Neural cell (in vitro differentiated cells): ENCODE measurements around the gene SYT11. TPM values are rescaled to one million over a fixed set of nuclear protein-coding genes. Genes with fewer than 3 reads are reported as not detected.
"Not testable (repeated sequence)": the region's sequence is repeated elsewhere in the genome, so short reads cannot be mapped to it uniquely, and the experiment has no call there.

Source experiments
- H2AFZ ChIP-seq: fragments of 200-600, 300-800 bp; sonication (generic), shearing (Covaris generic); 2 replicates; pipeline ENCODE4 v1.6.0; 2014; ENCODE audit warnings: low read depth, mild to moderate bottlenecking, antibody characterized with exemption, low read length, moderate library complexity
- H3F3A ChIP-seq: fragments of 200-600 bp; shearing (Covaris generic); 2 replicates; pipeline ENCODE4 v1.6.1; 2016; ENCODE audit warnings: mild to moderate bottlenecking, moderate library complexity, mixed read lengths, antibody characterized with exemption, low read length; ENCODE audit not compliant: insufficient read depth, poor library complexity, severe bottlenecking
- H3K27ac ChIP-seq: fragments of 200-600, 300-800 bp; sonication (generic), shearing (Covaris generic); 2 replicates; pipeline ENCODE4 v1.5.1; 2014; ENCODE audit warnings: mild to moderate bottlenecking, low read length, moderate library complexity
- H3K27me3 ChIP-seq: fragments of 300-800, 200-600 bp; sonication (generic), shearing (Covaris generic); 2 replicates; pipeline ENCODE4 v1.6.0; 2014; ENCODE audit warnings: mild to moderate bottlenecking, low read depth, low read length, moderate library complexity; ENCODE audit not compliant: insufficient read depth
- H3K36me3 ChIP-seq: fragments of 300-800, 200-600 bp; sonication (generic), shearing (Covaris generic); 2 replicates; pipeline ENCODE4 v1.5.1; 2014; ENCODE audit warnings: mild to moderate bottlenecking, antibody characterized with exemption, low read length, moderate library complexity; ENCODE audit not compliant: insufficient read depth
- H3K4me2 ChIP-seq: fragments of 300-800, 200-600 bp; sonication (generic), shearing (Covaris generic); 2 replicates; pipeline ENCODE4 v1.6.0; 2014; ENCODE audit warnings: mild to moderate bottlenecking, low read length
- H3K4me3 ChIP-seq: fragments of 300-800, 200-600 bp; sonication (generic), shearing (Covaris generic); 2 replicates; pipeline ENCODE4 v1.5.1; 2014; ENCODE audit warnings: mild to moderate bottlenecking, low read length, moderate library complexity
- H3K79me2 ChIP-seq: fragments of 200-600 bp; shearing (Covaris generic); replicated peaks from 2 replicates; pipeline ENCODE4 v1.6.0; 2014; ENCODE audit warnings: mild to moderate bottlenecking, low read length, moderate library complexity; ENCODE audit not compliant: insufficient read depth
- H3K9ac ChIP-seq: fragments of 300-800, 200-600 bp; sonication (generic), shearing (Covaris generic); 2 replicates; pipeline ENCODE4 v1.6.1; 2016; ENCODE audit warnings: mild to moderate bottlenecking, low read length, mixed read lengths
- H3K9me2 ChIP-seq: fragments of 200-600 bp; shearing (Covaris generic); 2 replicates; pipeline ENCODE4 v1.6.1; 2016; ENCODE audit warnings: mild to moderate bottlenecking, low read length, mixed read lengths; ENCODE audit not compliant: insufficient read depth
- H3K9me3 ChIP-seq: fragments of 200-600, 300-800 bp; sonication (generic), shearing (Covaris generic); 2 replicates; pipeline ENCODE4 v1.6.1; 2016; ENCODE audit warnings: mild to moderate bottlenecking, mixed run types, low read length, moderate library complexity, mixed read lengths
- H4K20me1 ChIP-seq: fragments of 200-600 bp; shearing (Covaris generic); 2 replicates; pipeline ENCODE4 v1.6.1; 2016; ENCODE audit warnings: mild to moderate bottlenecking, mixed run types; ENCODE audit not compliant: insufficient read depth
- CTCF ChIP-seq: fragments of 450-650 bp; IDR thresholded peaks from 2 replicates; pipeline ENCODE4 v1.5.1; 2014; ENCODE audit warnings: antibody characterized with exemption, mild to moderate bottlenecking, moderate library complexity; ENCODE audit not compliant: poor library complexity, severe bottlenecking
- EP300 ChIP-seq: fragments of 450-650 bp; conservative IDR thresholded peaks from 2 replicates; pipeline ENCODE4 v1.6.1; 2014; ENCODE audit warnings: antibody characterized with exemption, mild to moderate bottlenecking, moderate library complexity; ENCODE audit not compliant: poor library complexity, severe bottlenecking
- EZH2 ChIP-seq: fragments of 200-600, 300-800 bp; shearing (Covaris generic), sonication (generic); IDR thresholded peaks from 2 replicates; pipeline ENCODE4 v1.6.1; 2014; ENCODE audit warnings: antibody characterized with exemption, low read length, borderline replicate concordance, mild to moderate bottlenecking; ENCODE audit not compliant: insufficient read depth, poor library complexity, severe bottlenecking
- MXI1 ChIP-seq: fragments of 450-650 bp; conservative IDR thresholded peaks from 2 replicates; pipeline ENCODE4 v1.6.1; 2014; ENCODE audit warnings: antibody characterized with exemption, mild to moderate bottlenecking; ENCODE audit not compliant: poor library complexity, severe bottlenecking
- POLR2AphosphoS5 ChIP-seq: IDR thresholded peaks from 2 replicates; pipeline ENCODE4 v1.6.1; 2012
- RAD21 ChIP-seq: fragments of 450-650 bp; conservative IDR thresholded peaks from 2 replicates; pipeline ENCODE4 v1.6.1; 2014; ENCODE audit warnings: antibody characterized with exemption, mild to moderate bottlenecking, moderate library complexity
- REST ChIP-seq: IDR thresholded peaks from 2 replicates; pipeline ENCODE4 v1.6.1; 2012; ENCODE audit warnings: borderline replicate concordance
- SMC3 ChIP-seq: fragments of 450-650 bp; conservative IDR thresholded peaks from 2 replicates; pipeline ENCODE4 v1.6.1; 2014; ENCODE audit warnings: antibody characterized with exemption, mild to moderate bottlenecking, moderate library complexity; ENCODE audit not compliant: poor library complexity
- TAF1 ChIP-seq: IDR thresholded peaks from 2 replicates; pipeline ENCODE4 v1.6.1; 2012; ENCODE audit warnings: low read depth
- polyA plus RNA-seq: library from polyadenylated mRNA; depleted of rRNA; stranded (reverse); fragments of >200 nt; gene quantifications from 2 replicates; pipeline ENCODE4 v1.2.3, GENCODE V29; 2014

The SYT11 gene
- polyA plus RNA-seq, 1 donor from 2014 or later = 122 TPM

GRCh38 chr1:155896476-155896875 lies 37.1 kb downstream of the SYT11 start:
- H2AFZ ChIP-seq, H3K36me3 ChIP-seq, H3F3A ChIP-seq, H3K9me3 ChIP-seq, H3K27ac ChIP-seq, H3K4me3 ChIP-seq, H4K20me1 ChIP-seq, H3K9me2 ChIP-seq, H3K9ac ChIP-seq, H3K27me3 ChIP-seq, H3K79me2 ChIP-seq, H3K4me2 ChIP-seq: not testable (repeated sequence)

GRCh38 chr1:155897746-155898145 lies 38.4 kb downstream of the SYT11 start:
- Histone ChIP-seq H3K9me3 (no peaks in the 10 kb centered on the region), H2AFZ (no peak overlapping the region), H4K20me1 (no peaks in the 10 kb centered on the region), H3K4me2 (no peak overlapping the region), H3K4me3 (no peak overlapping the region), H3K27ac (no peak overlapping the region), H3F3A (no peaks in the 10 kb centered on the region), H3K79me2 (no peaks in the 10 kb centered on the region), H3K9ac (no peak overlapping the region), H3K9me2 (no peaks in the 10 kb centered on the region), H3K27me3 (no peaks in the 10 kb centered on the region), H3K36me3 (peaks cover 9% of the 10 kb centered on the region)
- TF ChIP-seq TAF1 = no peak
- TF ChIP-seq EP300 = no peak
- no peak for TF ChIP-seq EZH2
- TF ChIP-seq POLR2AphosphoS5 = no peak
- TF ChIP-seq CTCF = no peak
- no peak for TF ChIP-seq SMC3
- no peak for TF ChIP-seq REST
- no peak for TF ChIP-seq MXI1
- no peak for TF ChIP-seq RAD21

- Histone ChIP-seq H3K4me3 (no peak overlapping the region), H3K36me3 (peaks cover 9% of the 10 kb centered on the region), H3K27me3 (no peaks in the 10 kb centered on the region), H2AFZ (no peak overlapping the region), H3F3A (no peaks in the 10 kb centered on the region), H3K9me2 (no peaks in the 10 kb centered on the region), H4K20me1 (no peaks in the 10 kb centered on the region), H3K79me2 (no peaks in the 10 kb centered on the region), H3K9ac (no peak overlapping the region), H3K4me2 (no peak overlapping the region), H3K27ac (no peak overlapping the region), H3K9me3 (no peaks in the 10 kb centered on the region)
- no peak for TF ChIP-seq TAF1
- TF ChIP-seq CTCF = no peak
- TF ChIP-seq REST = no peak
- TF ChIP-seq RAD21 = no peak
- TF ChIP-seq POLR2AphosphoS5 = no peak
- no peak for TF ChIP-seq EZH2
- no peak for TF ChIP-seq MXI1
- no peak for TF ChIP-seq SMC3
- no peak for TF ChIP-seq EP300
Measured at GRCh38 chr1:155898888-155899287, 39.5 kb downstream of the SYT11 start.
